Measurements from ENCODE around the gene GFRAL.

DNA sequence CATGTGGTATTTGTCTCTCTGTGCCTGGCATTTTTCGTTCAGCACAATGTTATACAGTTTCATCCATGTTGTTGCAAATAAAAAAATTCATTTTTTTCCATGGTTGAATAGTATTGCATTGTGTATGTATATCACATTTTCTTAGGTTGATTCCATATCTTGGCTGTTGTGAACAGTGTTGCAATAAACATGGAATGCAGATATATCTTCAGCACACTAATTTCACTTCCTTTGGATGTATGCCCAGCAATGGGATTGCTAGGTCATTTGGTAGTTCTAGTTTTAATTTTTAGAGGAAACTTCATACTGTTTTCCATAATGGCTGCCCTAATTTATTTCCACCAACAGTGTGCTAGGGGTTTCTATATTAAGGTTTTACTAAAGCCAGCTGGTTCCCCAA is 52.6 kb downstream of the GFRAL start:
- TF ChIP-seq, protein P1, sequence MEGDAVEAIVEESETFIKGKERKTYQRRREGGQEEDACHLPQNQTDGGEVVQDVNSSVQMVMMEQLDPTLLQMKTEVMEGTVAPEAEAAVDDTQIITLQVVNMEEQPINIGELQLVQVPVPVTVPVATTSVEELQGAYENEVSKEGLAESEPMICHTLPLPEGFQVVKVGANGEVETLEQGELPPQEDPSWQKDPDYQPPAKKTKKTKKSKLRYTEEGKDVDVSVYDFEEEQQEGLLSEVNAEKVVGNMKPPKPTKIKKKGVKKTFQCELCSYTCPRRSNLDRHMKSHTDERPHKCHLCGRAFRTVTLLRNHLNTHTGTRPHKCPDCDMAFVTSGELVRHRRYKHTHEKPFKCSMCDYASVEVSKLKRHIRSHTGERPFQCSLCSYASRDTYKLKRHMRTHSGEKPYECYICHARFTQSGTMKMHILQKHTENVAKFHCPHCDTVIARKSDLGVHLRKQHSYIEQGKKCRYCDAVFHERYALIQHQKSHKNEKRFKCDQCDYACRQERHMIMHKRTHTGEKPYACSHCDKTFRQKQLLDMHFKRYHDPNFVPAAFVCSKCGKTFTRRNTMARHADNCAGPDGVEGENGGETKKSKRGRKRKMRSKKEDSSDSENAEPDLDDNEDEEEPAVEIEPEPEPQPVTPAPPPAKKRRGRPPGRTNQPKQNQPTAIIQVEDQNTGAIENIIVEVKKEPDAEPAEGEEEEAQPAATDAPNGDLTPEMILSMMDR (IDR thresholded peaks at IDR 0.05), result no peak
- no peak for TF ChIP-seq EZH2 (IDR thresholded peaks at IDR 0.05)
